H1 (cell line): Measurements from ENCODE around the gene STX8. TPM values are rescaled to one million over a fixed set of nuclear protein-coding genes. Genes with fewer than 3 reads are reported as not detected.

ENCODE experiments used
- CTCF ChIA-PET: fragments of 300-600 bp; sonication (Branson Sonifier 250); formaldehyde crosslinking; loops from one replicate; lab custom pipeline; 2021; ENCODE audit not compliant: partially characterized antibody; lab: Charles Lee
- POLR2A ChIA-PET: fragments of 300-600 bp; sonication (Branson Sonifier 250); formaldehyde crosslinking; loops from one replicate; lab custom pipeline; 2021; ENCODE audit warnings: inconsistent platforms; ENCODE audit not compliant: partially characterized antibody; lab: Charles Lee
- DNase-seq, 2 experiments: peaks; one replicate each; pipeline versions ENCODE4 v3.0.0 to v3.0.0-alpha.2; 2010 to 2022; ENCODE audit warnings: low spot score in 2 of 2, low read depth in 1 of 2, mixed read lengths in 1 of 2
- FAIRE-seq: peaks from 2 replicates; lab custom pipeline; 2011; peaks lifted over from hg19 to GRCh38; lab: Jason Lieb, UNC
- H2AFZ ChIP-seq: 2 replicates; pipeline ENCODE4 v1.8.1; 2012; ENCODE audit warnings: low read length, inconsistent platforms
- H2AK5ac ChIP-seq: 2 replicates; pipeline ENCODE4 v1.6.1; 2013; ENCODE audit warnings: low read depth, low read length
- H2BK120ac ChIP-seq: replicated peaks from 2 replicates; pipeline ENCODE3; 2013; ENCODE audit warnings: low read depth, low read length, inconsistent platforms
- H2BK12ac ChIP-seq: 2 replicates; pipeline ENCODE4 v1.6.1; 2013; ENCODE audit warnings: low read depth, low read length
- H2BK15ac ChIP-seq: 2 replicates; pipeline ENCODE4 v1.6.1; 2013; ENCODE audit warnings: low read length
- H2BK20ac ChIP-seq: 2 replicates; pipeline ENCODE4 v1.6.1; 2013; ENCODE audit warnings: low read length
- H2BK5ac ChIP-seq: 2 replicates; pipeline ENCODE4 v1.6.1; 2013; ENCODE audit warnings: low read depth, low read length
- H3K14ac ChIP-seq: 2 replicates; pipeline ENCODE4 v1.6.1; 2013; ENCODE audit warnings: inconsistent platforms; ENCODE audit not compliant: insufficient read length
- H3K18ac ChIP-seq: 2 replicates; pipeline ENCODE4 v1.6.1; 2013; ENCODE audit warnings: low read length; ENCODE audit errors: extremely low read depth
- H3K23ac ChIP-seq: 2 replicates; pipeline ENCODE4 v1.6.1; 2013; ENCODE audit warnings: inconsistent platforms; ENCODE audit not compliant: insufficient read length
- H3K23me2 ChIP-seq: 2 replicates; pipeline ENCODE4 v1.6.1; 2013; ENCODE audit warnings: low read depth, low read length
- H3K27ac ChIP-seq: 2 replicates; pipeline ENCODE4 v1.6.1; 2011; ENCODE audit warnings: low read depth, low read length, inconsistent platforms
- H3K27me3 ChIP-seq, 4 experiments: replicated peaks in 1 of 4; 1 replicate in 1 of 4; 2 replicates in 3 of 4; pipeline versions ENCODE4 v1.6.1 to v1.8.1; 2011 to 2013; ENCODE audit warnings: low read length in 3 of 4, mild to moderate bottlenecking in 3 of 4, inconsistent platforms in 2 of 4, mixed read lengths in 2 of 4, moderate library complexity in 1 of 4; ENCODE audit not compliant: control insufficient read depth in 3 of 4, insufficient read depth in 3 of 4; ENCODE audit errors: extremely low read depth in 1 of 4
- H3K36me3 ChIP-seq, 4 experiments: 2 replicates each; pipeline versions ENCODE4 v1.6.1 to v1.8.1; 2011 to 2013; ENCODE audit warnings: mild to moderate bottlenecking in 4 of 4, low read length in 3 of 4, moderate library complexity in 2 of 4, control low read depth in 1 of 4, inconsistent platforms in 1 of 4; ENCODE audit not compliant: insufficient read depth in 4 of 4, control insufficient read depth in 2 of 4
- H3K4ac ChIP-seq: replicated peaks from 2 replicates; pipeline ENCODE3; 2013; ENCODE audit warnings: low read length, low read depth, mixed read lengths, inconsistent platforms; ENCODE audit not compliant: insufficient read length
- H3K4me1 ChIP-seq, 4 experiments: replicated peaks in 1 of 4; 1 replicate in 1 of 4; 2 replicates in 3 of 4; pipeline versions ENCODE4 v1.6.1 to v1.8.1; 2011 to 2013; ENCODE audit warnings: low read length in 3 of 4, inconsistent platforms in 2 of 4, mixed read lengths in 1 of 4; ENCODE audit not compliant: insufficient read depth in 4 of 4, control insufficient read depth in 3 of 4
- H3K4me2 ChIP-seq, 2 experiments: 2 replicates each; pipeline versions ENCODE4 v1.6.1 to v1.8.1; 2011 to 2013; ENCODE audit warnings: low read depth in 2 of 2, low read length in 2 of 2, control low read depth in 1 of 2, inconsistent platforms in 1 of 2, mild to moderate bottlenecking in 1 of 2; ENCODE audit not compliant: insufficient read depth in 1 of 2
- H3K4me3 ChIP-seq, 4 experiments: fragments of 200-600, 300-600 bp in 1 of 4; sonication (generic), shearing (Covaris generic), sonication (Bioruptor Twin) in 1 of 4; 2 replicates each; pipeline versions ENCODE4 v1.5.1 to v1.8.1; 2011 to 2016; ENCODE audit warnings: low read length in 4 of 4, low read depth in 3 of 4, control low read depth in 2 of 4, inconsistent platforms in 2 of 4, mild to moderate bottlenecking in 2 of 4, mixed read lengths in 1 of 4, moderate library complexity in 1 of 4; ENCODE audit not compliant: insufficient read depth in 2 of 4; ENCODE audit errors: extremely low read depth in 1 of 4
- H3K56ac ChIP-seq: replicated peaks from 2 replicates; pipeline ENCODE3; 2013; ENCODE audit warnings: low read depth, mild to moderate bottlenecking, mixed read lengths, low read length, inconsistent platforms; ENCODE audit not compliant: insufficient read length
- H3K79me1 ChIP-seq: 2 replicates; pipeline ENCODE4 v1.6.1; 2013; ENCODE audit warnings: low read depth, low read length, control low read depth
- H3K79me2 ChIP-seq, 2 experiments: 2 replicates each; pipeline versions ENCODE4 v1.6.1 to v1.8.1; 2012 to 2013; ENCODE audit warnings: low read length in 2 of 2, mild to moderate bottlenecking in 2 of 2, inconsistent platforms in 1 of 2; ENCODE audit not compliant: insufficient read depth in 2 of 2, control insufficient read depth in 1 of 2
- H3K9ac ChIP-seq, 4 experiments: replicated peaks in 1 of 4; 1 replicate in 1 of 4; 2 replicates in 3 of 4; pipeline versions ENCODE4 v1.6.1 to v1.8.1; 2011 to 2013; ENCODE audit warnings: low read depth in 3 of 4, low read length in 3 of 4, control low read depth in 2 of 4, mild to moderate bottlenecking in 2 of 4, moderate library complexity in 2 of 4, inconsistent platforms in 1 of 4; ENCODE audit errors: extremely low read depth in 1 of 4
- H3K9me3 ChIP-seq, 2 experiments: 2 replicates each; pipeline versions ENCODE4 v1.6.1 to v1.8.1; 2012 to 2013; ENCODE audit warnings: mild to moderate bottlenecking in 2 of 2, moderate library complexity in 2 of 2, control low read depth in 1 of 2, inconsistent platforms in 1 of 2, low read depth in 1 of 2, low read length in 1 of 2, mixed read lengths in 1 of 2; ENCODE audit not compliant: insufficient read depth in 2 of 2
- H4K20me1 ChIP-seq, 2 experiments: replicated peaks in 1 of 2; 2 replicates each; pipeline versions ENCODE3 to v1.8.1; 2011 to 2013; ENCODE audit warnings: inconsistent platforms in 2 of 2, low read length in 2 of 2, mild to moderate bottlenecking in 1 of 2; ENCODE audit not compliant: insufficient read depth in 2 of 2, control insufficient read depth in 1 of 2
- H4K5ac ChIP-seq: 2 replicates; pipeline ENCODE4 v1.6.1; 2013; ENCODE audit warnings: low read length, low read depth, mixed read lengths, inconsistent platforms; ENCODE audit not compliant: insufficient read length
- H4K8ac ChIP-seq: 2 replicates; pipeline ENCODE4 v1.8.0; 2013; ENCODE audit warnings: mild to moderate bottlenecking, moderate library complexity, low read length, inconsistent platforms; ENCODE audit not compliant: insufficient read depth; ENCODE audit errors: extremely low read depth
- H4K91ac ChIP-seq: replicated peaks from 2 replicates; pipeline ENCODE3; 2013; ENCODE audit warnings: low read length, mixed read lengths, inconsistent platforms; ENCODE audit not compliant: insufficient read length
- CREB1 ChIP-seq: IDR thresholded peaks from 2 replicates; pipeline ENCODE4 v1.6.1; 2012; ENCODE audit warnings: inconsistent platforms
- JUN ChIP-seq: IDR thresholded peaks from 2 replicates; pipeline ENCODE4 v1.6.1; 2011; ENCODE audit warnings: low read depth, mild to moderate bottlenecking, improper control_type of control experiment, low read length
- WGBS, 2 experiments: shearing (Covaris generic) in 1 of 2; methylation state at CpG; one replicate each; pipeline versions ENCODE4 v1.1.6 to v1.1.7; 2013 to 2015; ENCODE audit warnings: low lambda C conversion rate in 2 of 2, mixed read lengths in 2 of 2, inconsistent platforms in 1 of 2, low coverage in 1 of 2, missing lambda C conversion rate in 1 of 2; ENCODE audit not compliant: insufficient replicate concordance in 2 of 2, insufficient coverage in 1 of 2, insufficient read length in 1 of 2; ENCODE audit errors: extremely low coverage in 1 of 2, missing lambda C conversion rate in 1 of 2; 5-methylcytosine and 5-hydroxymethylcytosine counted together
- polyA plus RNA-seq, 7 experiments: library from polyadenylated mRNA; depleted of rRNA in 3 of 7; stranded (reverse) in 5 of 7; unstranded in 2 of 7; fragments of >200 nt in 5 of 7; fragments of 200-250 nt in 2 of 7; gene quantifications; 1 replicate in 5 of 7; 2 replicates in 1 of 7; 4 replicates in 1 of 7; pipeline versions ENCODE4 v1.2.1 to v1.2.3, GENCODE V29; 2011 to 2013; ENCODE audit warnings: missing spikeins in 2 of 7, mixed read lengths in 2 of 7
- total RNA-seq: library from RNA; stranded (reverse); fragmentation: NEBNext Ultra II Directional; extraction: Animal tissue kit (Norgen Biotek cat#: 25700); gene quantifications from 2 replicates; pipeline ENCODE4 v1.2.1, GENCODE V29; 2021

The STX8 gene
- total and polyA plus RNA-seq, 2 of the 8 experiments (the other 6 are each of a cell fraction or from before 2014, with no cell fraction given): 22.8 to 42.5 TPM

DNA sequence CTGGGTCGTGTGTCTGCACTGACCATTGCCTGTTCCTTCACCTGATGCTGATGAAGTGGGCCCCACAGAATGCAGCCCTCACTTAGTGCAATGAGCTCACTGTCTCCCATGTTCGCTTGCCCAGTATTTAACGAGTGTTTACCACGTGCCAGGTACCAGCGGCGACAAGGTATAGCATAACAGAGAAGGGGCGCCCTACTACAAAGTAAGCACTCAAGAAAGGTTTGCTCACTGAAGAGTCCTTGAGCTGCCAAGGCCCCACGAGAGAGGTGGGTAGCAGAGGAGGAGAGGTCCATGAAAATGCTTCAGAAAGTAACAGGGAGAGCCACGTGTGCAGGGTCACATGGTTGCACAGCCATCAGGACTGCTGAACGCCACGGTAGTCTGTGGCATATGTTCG is 324.3 kb downstream of the STX8 start:
- H3K14ac ChIP-seq: no peak overlapping the region
- H4K91ac ChIP-seq: no peak overlapping the region
- peaks cover 0 to under 1% (median 0%) of the 10 kb centered on the region in 4 experiments; a peak in 1 of 7 replicates for H3K4me1 ChIP-seq
- no peak overlapping the region for H2BK5ac ChIP-seq
- H2BK15ac ChIP-seq: no peak overlapping the region
- no peaks in the 10 kb centered on the region for H4K20me1 ChIP-seq
- no peak overlapping the region for H3K56ac ChIP-seq
- no peak overlapping the region for H3K23ac ChIP-seq
- no peak overlapping the region for H2BK12ac ChIP-seq
- H3K4me2 ChIP-seq: no peak overlapping the region
- H3K79me2 ChIP-seq: no peaks in the 10 kb centered on the region
- H3K9me3 ChIP-seq: no peaks in the 10 kb centered on the region
- no peaks in the 10 kb centered on the region for H3K79me1 ChIP-seq
- H3K9ac ChIP-seq: no peak overlapping the region
- H2AK5ac ChIP-seq: 0 out of 2 replicates have a peak overlapping the region, but pooled peaks have one; percentile 2
- WGBS, 2 experiments: 89% methylated on average over 12 of the region's 12 CpGs; no CpG with 5 or more reads in 1 of the 2 experiments
- no peak overlapping the region for H2BK20ac ChIP-seq
- FAIRE-seq (no peak), DNase-seq (no peak)
- H2BK120ac ChIP-seq: no peak overlapping the region
- H3K4ac ChIP-seq: no peak overlapping the region
- H3K23me2 ChIP-seq: no peaks in the 10 kb centered on the region
- CTCF ChIA-PET: interaction anchor here (0.6 to 2.1 kb wide), 3 partner anchors 9 to 21 kb away, joined by 3 to 11 read pairs (median 6); no protein-coding TSS in a partner anchor
- H2AFZ ChIP-seq: no peak overlapping the region
- H4K5ac ChIP-seq: no peak overlapping the region
- no peak overlapping the region for H3K27ac ChIP-seq
- H3K18ac ChIP-seq: no peak overlapping the region
- no peak overlapping the region for H4K8ac ChIP-seq
- H3K27me3 ChIP-seq: 0 out of 7 replicates have a peak, but pooled peaks cover 0 to 2% (median 0%) of the 10 kb centered on the region in 4 experiments
- no peaks in the 10 kb centered on the region for H3K36me3 ChIP-seq
- no peak overlapping the region for H3K4me3 ChIP-seq
- POLR2A ChIA-PET: no interaction called here
- TF ChIP-seq CREB1: no peak
- TF ChIP-seq JUN: no peak
